Measurements from ENCODE around the gene SDC3.

SDC3 gene

GRCh38 chr1:30904191-30904961, 4.2 kb downstream of the SDC3 start:
- no peak for DNase-seq

- no peak for DNase-seq
Measured at GRCh38 chr1:30903343-30904034, 5.1 kb downstream of the SDC3 start.

GRCh38 chr1:30902593-30903290, 5.8 kb downstream of the SDC3 start:
- no peak for DNase-seq

GRCh38 chr1:30901798-30902581, 6.6 kb downstream of the SDC3 start:
- no peak for DNase-seq

GRCh38 chr1:30900931-30901560, 7.5 kb downstream of the SDC3 start:
- no peak for DNase-seq

- DNase-seq = no peak
Measured at GRCh38 chr1:30900486-30900885, 8.1 kb downstream of the SDC3 start.

- DNase-seq = peak; percentile 67
Measured at GRCh38 chr1:30899577-30900389, 8.8 kb downstream of the SDC3 start.

- no peak for DNase-seq
Measured at GRCh38 chr1:30898031-30898815, 10.3 kb downstream of the SDC3 start.

- no peak for DNase-seq
Measured at GRCh38 chr1:30896905-30897304, 11.7 kb downstream of the SDC3 start.

GRCh38 chr1:30895944-30896660, 12.5 kb downstream of the SDC3 start:
- no peak for DNase-seq

GRCh38 chr1:30895382-30895943, 13.1 kb downstream of the SDC3 start:
- DNase-seq = no peak

GRCh38 chr1:30894508-30894973, 14.0 kb downstream of the SDC3 start:
- no peak for DNase-seq

- no peak for DNase-seq
Measured at GRCh38 chr1:30893776-30894507, 14.6 kb downstream of the SDC3 start.

GRCh38 chr1:30892671-30893073, 15.9 kb downstream of the SDC3 start:
- DNase-seq = no peak

GRCh38 chr1:30891227-30891552, 17.4 kb downstream of the SDC3 start:
- no peak for DNase-seq

GRCh38 chr1:30890502-30891226, 17.9 kb downstream of the SDC3 start:
- no peak for DNase-seq

GRCh38 chr1:30889511-30889910, 19.0 kb downstream of the SDC3 start:
- DNase-seq = no peak

GRCh38 chr1:30888975-30889374, 19.6 kb downstream of the SDC3 start:
- DNase-seq = no peak
